ENCODE measurements around the gene JDP2.

JDP2 gene

GRCh38 chr14:75491376-75491978 is 63.7 kb downstream of the JDP2 start:
- DNase-seq: no peak

- no peak for DNase-seq
These were observed 65.2 kb downstream of the JDP2 start for GRCh38 chr14:75492832-75493591.

- no peak for DNase-seq
These were observed 65.8 kb downstream of the JDP2 start for GRCh38 chr14:75493592-75494087.

- DNase-seq: no peak
These were observed 67.1 kb downstream of the JDP2 start for GRCh38 chr14:75494896-75495295.

GRCh38 chr14:75495399-75495798 is 67.6 kb downstream of the JDP2 start:
- DNase-seq: no peak

- no peak for DNase-seq
These were observed 68.1 kb downstream of the JDP2 start for GRCh38 chr14:75495882-75496281.

GRCh38 chr14:75496755-75497154 is 68.9 kb downstream of the JDP2 start:
- no peak for DNase-seq

- no peak for DNase-seq
These were observed 69.4 kb downstream of the JDP2 start for GRCh38 chr14:75497191-75497590.

- no peak for DNase-seq
These were observed 69.9 kb downstream of the JDP2 start for GRCh38 chr14:75497701-75498100.

- no peak for DNase-seq
These were observed 71.5 kb downstream of the JDP2 start for GRCh38 chr14:75499084-75499875.

GRCh38 chr14:75501080-75501479 is 73.3 kb downstream of the JDP2 start:
- DNase-seq: no peak

GRCh38 chr14:75504411-75504810 is 76.6 kb downstream of the JDP2 start:
- no peak for DNase-seq

GRCh38 chr14:75506930-75507329 is 79.1 kb downstream of the JDP2 start:
- no peak for DNase-seq

- DNase-seq: no peak
These were observed 82.7 kb downstream of the JDP2 start for GRCh38 chr14:75510547-75510946.

GRCh38 chr14:75511201-75511600 is 83.4 kb downstream of the JDP2 start:
- no peak for DNase-seq

GRCh38 chr14:75513911-75514672 is 86.3 kb downstream of the JDP2 start:
- DNase-seq: no peak

GRCh38 chr14:75514673-75515628 is 87.1 kb downstream of the JDP2 start:
- no peak for DNase-seq

- no peak for DNase-seq
These were observed 87.8 kb downstream of the JDP2 start for GRCh38 chr14:75515629-75515996.

GRCh38 chr14:75518625-75519024 is 90.8 kb downstream of the JDP2 start:
- DNase-seq: no peak

- DNase-seq: no peak
These were observed 91.6 kb downstream of the JDP2 start for GRCh38 chr14:75519394-75519793.

- DNase-seq: no peak
These were observed 92.3 kb downstream of the JDP2 start for GRCh38 chr14:75519826-75520728.

Measured in GOT3 (cell line).